Spleen (tissue), 7 donors: Measurements from ENCODE around the gene HHIP.

Experiments
- CTCF ChIP-seq, 11 experiments: fragments of 200-600 bp in 7 of 11; fragments of 450-650 bp in 4 of 11; sonication (generic) in 4 of 11; IDR thresholded peaks in 8 of 11; conservative IDR thresholded peaks in 3 of 11; 1 replicate in 7 of 11; 2 replicates in 4 of 11; pipeline versions ENCODE4 v1.4.0 to v1.8.0; 2016 to 2021; ENCODE audit warnings: antibody characterized with exemption in 11 of 11, inconsistent platforms in 4 of 11, mild to moderate bottlenecking in 1 of 11
- POLR2A ChIP-seq, 3 donors: fragments of 450-650 bp; IDR thresholded peaks; one replicate each; pipeline ENCODE4 v1.5.1; 2017; ENCODE audit warnings: antibody characterized with exemption in 3 of 3, mild to moderate bottlenecking in 1 of 3
- donor health status: DM: no; HTN: no; CAD: no; lungs with moderate emphysema.
- donor health status: DM: no; HTN: no; CAD: no.
- donor health status: DM: no; HTN: no; CAD: no.

GRCh38 chr4:144739511-144740033 is 93.6 kb downstream of the HHIP start:
- no peak for TF ChIP-seq CTCF (IDR thresholded peaks at IDR 0.05 in 8 of 11, conservative IDR thresholded peaks at IDR 0.05 in 3 of 11)
- no peak for TF ChIP-seq POLR2A (IDR thresholded peaks at IDR 0.05)
